Tibial artery (tissue), 4 donors: ENCODE data around the gene FHIP2A.

Source experiments
- DNase-seq, 2 donors: peaks; one replicate each; pipeline ENCODE4 v3.0.0-alpha.2; 2019
- H3K27ac ChIP-seq, 2 donors: fragments of 200-600 bp; sonication (generic) in 1 of 2; 1 replicate in 1 of 2; 2 replicates in 1 of 2; pipeline ENCODE4 v1.5.1; 2018 to 2019; ENCODE audit warnings: mild to moderate bottlenecking in 1 of 2
- H3K27me3 ChIP-seq, 2 donors: fragments of 200-600 bp; sonication (generic) in 1 of 2; one replicate each; pipeline versions ENCODE4 v1.5.1 to v1.6.0; 2016 to 2019
- H3K36me3 ChIP-seq, 3 donors: fragments of 200-600 bp; sonication (generic) in 2 of 3; one replicate each; pipeline ENCODE4 v1.5.1; 2016 to 2019; ENCODE audit warnings: mild to moderate bottlenecking in 2 of 3
- H3K4me1 ChIP-seq, 4 donors: fragments of 200-600 bp; sonication (generic) in 2 of 4; 1 replicate in 3 of 4; 2 replicates in 1 of 4; pipeline ENCODE4 v1.5.1; 2016 to 2019
- H3K4me3 ChIP-seq, 2 donors: fragments of 200-600 bp; sonication (generic) in 1 of 2; 1 replicate in 1 of 2; 2 replicates in 1 of 2; pipeline ENCODE4 v1.5.1; 2018 to 2019; ENCODE audit warnings: mild to moderate bottlenecking in 2 of 2
- H3K9me3 ChIP-seq, 3 donors: fragments of 200-600 bp; sonication (generic) in 1 of 3; one replicate each; pipeline ENCODE4 v1.5.1; 2016 to 2019
- CTCF ChIP-seq, 2 experiments: fragments of 200-600 bp in 1 of 2; fragments of 450-650 bp in 1 of 2; IDR thresholded peaks; one replicate each; pipeline ENCODE4 v1.5.1; 2017 to 2019; ENCODE audit warnings: antibody characterized with exemption in 2 of 2, mild to moderate bottlenecking in 1 of 2, moderate library complexity in 1 of 2
- intact Hi-C: fragments of 100-400 bp; cut with DNase I; formaldehyde crosslinking; loops from one replicate; pipeline ENCODE4 v1.15.0; 2023; ENCODE audit warnings: low total_unique reads

Gene FHIP2A

DNA sequence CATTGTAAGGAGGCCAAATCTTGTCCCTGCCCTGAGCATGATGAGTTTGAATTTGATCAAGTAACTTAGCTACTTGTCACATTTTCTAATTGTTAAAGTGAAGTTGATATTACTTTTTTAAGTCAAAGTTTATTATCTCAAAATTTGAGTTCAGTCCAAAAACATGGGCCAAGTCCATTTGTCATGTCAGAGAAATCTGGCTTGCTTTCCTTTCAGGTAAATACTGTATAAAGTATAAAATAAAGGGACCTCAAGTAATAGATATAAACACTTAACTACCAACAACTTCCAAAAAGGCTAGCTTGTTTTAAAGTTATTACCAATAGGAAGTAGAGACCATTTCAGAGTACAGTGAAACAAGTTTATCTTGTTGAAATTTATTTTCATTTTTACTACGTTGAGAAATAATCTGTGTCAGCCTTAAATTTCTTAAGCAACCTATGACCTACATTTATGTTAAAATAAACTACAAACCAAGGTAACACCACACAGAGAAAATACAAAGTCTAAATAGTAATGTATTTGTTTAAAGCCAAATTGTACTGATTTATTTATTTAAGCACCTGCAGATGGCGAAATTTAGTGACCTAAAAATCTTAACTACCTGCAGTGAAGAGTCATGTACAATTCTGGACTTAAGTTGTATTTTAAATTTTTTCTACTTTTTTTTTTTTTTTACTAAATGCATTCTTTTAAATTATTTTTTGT, 36.5 kb downstream of the FHIP2A start:
- H3K4me3 ChIP-seq = no peak overlapping the region
- peaks cover 65 to 87% (median 73%) of the 10 kb centered on the region in 3 donors for H3K36me3 ChIP-seq
- no peak for TF ChIP-seq CTCF (IDR thresholded peaks at IDR 0.05)
- H3K4me1 ChIP-seq = peaks cover 0 to 23% (median 2%) of the 10 kb centered on the region in 4 donors
- no peak for DNase-seq
- intact Hi-C loops = no loop called here
- H3K27me3 ChIP-seq = no peaks in the 10 kb centered on the region
- no peak overlapping the region for H3K27ac ChIP-seq
- H3K9me3 ChIP-seq = no peaks in the 10 kb centered on the region

GRCh38 chr10:114859222-114859621, 37.6 kb downstream of the FHIP2A start:
- no peak for TF ChIP-seq CTCF (IDR thresholded peaks at IDR 0.05)

DNA sequence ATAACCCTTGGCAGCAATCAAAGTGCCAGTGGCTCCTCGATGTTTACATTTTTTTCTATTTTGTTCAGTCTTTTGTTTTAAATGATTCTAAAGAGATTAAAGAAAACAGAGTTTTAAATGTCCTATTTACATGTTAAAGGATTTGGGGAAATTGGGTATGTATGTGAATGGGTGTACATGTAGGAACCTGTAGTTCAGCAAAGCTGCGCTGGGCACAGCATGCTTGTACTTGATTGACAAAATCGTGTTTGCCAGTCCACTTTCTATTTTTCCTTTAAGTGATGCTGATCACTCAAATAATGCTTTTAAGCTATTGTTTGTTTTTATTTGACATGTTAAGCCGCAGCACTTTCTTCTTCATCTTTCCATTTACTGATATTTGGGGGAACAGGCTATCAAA, 40.9 kb downstream of the FHIP2A start:
- H3K4me1 ChIP-seq = peaks cover 0 to 4% (median 0%) of the 10 kb centered on the region in 4 donors
- intact Hi-C loops = no loop called here
- no peak overlapping the region for H3K27ac ChIP-seq
- peaks cover 57 to 71% (median 60%) of the 10 kb centered on the region in 3 donors for H3K36me3 ChIP-seq
- TF ChIP-seq CTCF (IDR thresholded peaks at IDR 0.05) = no peak
- no peak for DNase-seq
- no peak overlapping the region for H3K4me3 ChIP-seq
- no peaks in the 10 kb centered on the region for H3K9me3 ChIP-seq
- H3K27me3 ChIP-seq = no peaks in the 10 kb centered on the region

More at GRCh38 chr10:114859222-114859621, 37.6 kb downstream of the FHIP2A start:
- no peak for DNase-seq
- Histone ChIP-seq H3K27ac (no peak overlapping the region), H3K4me3 (no peak overlapping the region), H3K9me3 (no peaks in the 10 kb centered on the region), H3K27me3 (no peaks in the 10 kb centered on the region), H3K36me3 (peaks cover 63 to 86% (median 72%) of the 10 kb centered on the region in 3 donors), H3K4me1 (peaks cover 0 to 23% (median 2%) of the 10 kb centered on the region in 4 donors)
- intact Hi-C loops = no loop called here

DNA sequence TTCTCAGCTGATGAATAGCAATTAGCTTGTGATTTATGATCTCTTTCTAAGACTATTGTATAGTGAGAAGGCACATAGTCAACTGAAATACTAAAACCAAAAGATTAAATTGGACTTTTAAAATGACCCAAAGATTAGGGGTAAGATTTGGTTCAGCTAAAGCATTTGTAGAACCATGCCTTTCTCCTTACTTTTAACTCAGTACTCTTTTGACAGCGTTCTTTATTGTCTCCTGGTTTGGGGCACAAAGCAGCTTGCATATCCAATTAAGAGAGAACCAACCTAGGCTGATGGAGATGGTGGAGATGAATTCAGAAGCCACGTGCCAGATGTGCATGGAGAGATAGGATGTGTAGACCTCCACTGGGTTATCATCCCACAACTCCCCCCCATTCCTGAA, 45.8 kb downstream of the FHIP2A start:
- Histone ChIP-seq H3K4me3 (no peak overlapping the region), H3K27ac (no peak overlapping the region), H3K4me1 (peaks cover 0 to 24% (median 8%) of the 10 kb centered on the region in 4 donors), H3K27me3 (no peaks in the 10 kb centered on the region), H3K36me3 (peaks cover 22 to 29% (median 26%) of the 10 kb centered on the region in 3 donors), H3K9me3 (no peaks in the 10 kb centered on the region)
- no peak for TF ChIP-seq CTCF (IDR thresholded peaks at IDR 0.05)
- DNase-seq = no peak
- intact Hi-C loops = no loop called here

- DNase-seq = no peak
- H3K36me3 ChIP-seq = peaks cover 14 to 18% (median 16%) of the 10 kb centered on the region in 3 donors
- no peak for TF ChIP-seq CTCF (IDR thresholded peaks at IDR 0.05)
- H3K27ac ChIP-seq = no peak overlapping the region
- H3K9me3 ChIP-seq = no peaks in the 10 kb centered on the region
- intact Hi-C loops = no loop called here
- H3K27me3 ChIP-seq = no peaks in the 10 kb centered on the region
- peaks cover 0 to 24% (median 8%) of the 10 kb centered on the region in 4 donors for H3K4me1 ChIP-seq
- H3K4me3 ChIP-seq = no peak overlapping the region
Measured at GRCh38 chr10:114868870-114869519, 47.4 kb downstream of the FHIP2A start.
